Measurements from ENCODE around the gene NFIB. TPM values are rescaled to one million over a fixed set of nuclear protein-coding genes. Genes with fewer than 3 reads are reported as not detected.

Gene NFIB
- total RNA-seq, 1 experiment from 2014 or later: 14.3 TPM

- no CpG with 5 or more reads among the region's 4 CpGs for WGBS (ENCODE audit: extremely low coverage, insufficient read length, low lambda C conversion rate)
- Histone ChIP-seq H4K20me1 (ENCODE audit: control insufficient read depth, insufficient read depth, insufficient read length) (no peaks in the 10 kb centered on the region), H4K91ac (ENCODE audit: insufficient read length, low read depth, low read length) (no peak overlapping the region), H2BK15ac (ENCODE audit: low read depth, low read length) (no peak overlapping the region), H4K5ac (ENCODE audit: insufficient read length, low read depth, low read length) (no peak overlapping the region), H2BK20ac (ENCODE audit: low read depth, low read length, poor library complexity, severe bottlenecking) (no peak overlapping the region), H3K18ac (ENCODE audit: insufficient read length, low read depth, low read length) (no peak overlapping the region), H3K9ac (ENCODE audit: extremely low read depth, insufficient read length, low read length) (no peak overlapping the region), H2AK5ac (ENCODE audit: insufficient read length, low read length) (no peak overlapping the region), H3K56ac (ENCODE audit: insufficient read length, low read depth, low read length) (no peak overlapping the region), H3K27me3 (ENCODE audit: insufficient read depth, low read length) (no peaks in the 10 kb centered on the region), H3K4ac (ENCODE audit: low read depth, low read length) (no peak overlapping the region), H3T11ph (ENCODE audit: low read length) (no peak overlapping the region), H2BK120ac (ENCODE audit: low read depth, low read length, poor library complexity, severe bottlenecking) (no peak overlapping the region), H3K9me3 (ENCODE audit: control insufficient read depth, low read depth, low read length) (no peaks in the 10 kb centered on the region), H3K79me2 (ENCODE audit: insufficient read depth, low read length) (no peaks in the 10 kb centered on the region), H2BK5ac (ENCODE audit: insufficient read length, low read length) (no peak overlapping the region), H2BK12ac (ENCODE audit: insufficient read length, low read depth, low read length) (no peak overlapping the region), H3K14ac (ENCODE audit: insufficient read depth, low read length) (no peak overlapping the region), H2AFZ (ENCODE audit: low read length) (no peak overlapping the region), H3K23me2 (ENCODE audit: insufficient read length, low read depth, low read length, poor library complexity, severe bottlenecking) (no peaks in the 10 kb centered on the region), H3K4me1 (ENCODE audit: insufficient read depth, low read length) (peaks cover 13% of the 10 kb centered on the region; the same call in 1 of the 2 replicates), H3K23ac (ENCODE audit: insufficient read length, low read depth, low read length) (no peak overlapping the region), H3K4me2 (ENCODE audit: insufficient read depth, insufficient read length, low read length) (no peak overlapping the region), H4K8ac (replicated peaks; ENCODE audit: insufficient read length, low read depth, low read length) (no peak overlapping the region), H3K27ac (ENCODE audit: insufficient read length, low read depth, low read length) (no peak overlapping the region), H3K79me1 (ENCODE audit: insufficient read depth, low read depth, low read length, poor library complexity, severe bottlenecking) (no peaks in the 10 kb centered on the region)
- Mint-ChIP-seq H3K27me3 (ENCODE audit: low read depth) (no peaks in the 10 kb centered on the region), H3K27ac (peak overlapping the region in 1 of 3 experiments; percentile 29; a peak in 1 of 7 replicates), H3K4me3 (no peak overlapping the region), H3K9me3 (no peaks in the 10 kb centered on the region; a peak in 1 of 5 replicates), H3K4me1 (peaks cover 23 to 34% of the 10 kb centered on the region in 2 experiments), H3K36me3 (ENCODE audit: insufficient read depth in 1 of 3, low read depth in 3 of 3) (0 out of 7 replicates have a peak, but pooled peaks cover 0 to 2% (median 0%) of the 10 kb centered on the region in 3 experiments)
- no peak for TF ChIP-seq CTCF (conservative IDR thresholded peaks at IDR 0.05)
- DNase-seq: no peak
These were observed 94.1 kb downstream of the NFIB start for GRCh38 chr9:14219850-14220249.

Data from H9 (cell line).